Measurements from ENCODE around the gene GVQW3.

DNA sequence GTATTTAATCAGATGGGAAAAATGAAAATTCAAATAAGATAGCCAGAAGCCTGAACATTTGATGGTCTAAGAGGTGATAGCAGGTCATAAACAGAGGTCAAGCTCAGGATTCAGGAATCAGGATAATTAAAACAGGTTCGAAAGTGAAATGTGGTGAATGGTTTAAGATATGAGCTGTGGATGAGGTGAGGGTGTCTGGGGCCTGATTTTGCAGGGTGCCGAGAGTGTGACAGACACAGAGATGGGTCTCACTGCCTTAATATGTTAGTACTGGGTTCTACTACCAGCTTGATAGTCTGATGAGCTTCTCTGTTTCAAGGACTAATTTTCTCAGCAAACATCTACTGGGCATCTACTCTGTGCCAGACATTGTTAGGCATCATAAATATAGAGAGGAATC, 43.8 kb downstream of the GVQW3 start:
- TF ChIP-seq, protein P1, sequence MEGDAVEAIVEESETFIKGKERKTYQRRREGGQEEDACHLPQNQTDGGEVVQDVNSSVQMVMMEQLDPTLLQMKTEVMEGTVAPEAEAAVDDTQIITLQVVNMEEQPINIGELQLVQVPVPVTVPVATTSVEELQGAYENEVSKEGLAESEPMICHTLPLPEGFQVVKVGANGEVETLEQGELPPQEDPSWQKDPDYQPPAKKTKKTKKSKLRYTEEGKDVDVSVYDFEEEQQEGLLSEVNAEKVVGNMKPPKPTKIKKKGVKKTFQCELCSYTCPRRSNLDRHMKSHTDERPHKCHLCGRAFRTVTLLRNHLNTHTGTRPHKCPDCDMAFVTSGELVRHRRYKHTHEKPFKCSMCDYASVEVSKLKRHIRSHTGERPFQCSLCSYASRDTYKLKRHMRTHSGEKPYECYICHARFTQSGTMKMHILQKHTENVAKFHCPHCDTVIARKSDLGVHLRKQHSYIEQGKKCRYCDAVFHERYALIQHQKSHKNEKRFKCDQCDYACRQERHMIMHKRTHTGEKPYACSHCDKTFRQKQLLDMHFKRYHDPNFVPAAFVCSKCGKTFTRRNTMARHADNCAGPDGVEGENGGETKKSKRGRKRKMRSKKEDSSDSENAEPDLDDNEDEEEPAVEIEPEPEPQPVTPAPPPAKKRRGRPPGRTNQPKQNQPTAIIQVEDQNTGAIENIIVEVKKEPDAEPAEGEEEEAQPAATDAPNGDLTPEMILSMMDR (IDR thresholded peaks at IDR 0.05) = no peak
- TF ChIP-seq POLR2A (IDR thresholded peaks at IDR 0.05) (no peak), POLR2AphosphoS5 (IDR thresholded peaks at IDR 0.05) (no peak)
